ENCODE data around the gene GHRL. TPM values are rescaled to one million over a fixed set of nuclear protein-coding genes. Genes with fewer than 3 reads are reported as not detected.

Gene GHRL, protein sequence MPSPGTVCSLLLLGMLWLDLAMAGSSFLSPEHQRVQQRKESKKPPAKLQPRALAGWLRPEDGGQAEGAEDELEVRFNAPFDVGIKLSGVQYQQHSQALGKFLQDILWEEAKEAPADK
- not detected for total RNA-seq

GRCh38 chr3:10292505-10293419 lies at the start of gene GHRL:
GHRL (minus strand) TSS chr3:10292947; CDS start chr3:10290180, 2,767 bp downstream.

DNA sequence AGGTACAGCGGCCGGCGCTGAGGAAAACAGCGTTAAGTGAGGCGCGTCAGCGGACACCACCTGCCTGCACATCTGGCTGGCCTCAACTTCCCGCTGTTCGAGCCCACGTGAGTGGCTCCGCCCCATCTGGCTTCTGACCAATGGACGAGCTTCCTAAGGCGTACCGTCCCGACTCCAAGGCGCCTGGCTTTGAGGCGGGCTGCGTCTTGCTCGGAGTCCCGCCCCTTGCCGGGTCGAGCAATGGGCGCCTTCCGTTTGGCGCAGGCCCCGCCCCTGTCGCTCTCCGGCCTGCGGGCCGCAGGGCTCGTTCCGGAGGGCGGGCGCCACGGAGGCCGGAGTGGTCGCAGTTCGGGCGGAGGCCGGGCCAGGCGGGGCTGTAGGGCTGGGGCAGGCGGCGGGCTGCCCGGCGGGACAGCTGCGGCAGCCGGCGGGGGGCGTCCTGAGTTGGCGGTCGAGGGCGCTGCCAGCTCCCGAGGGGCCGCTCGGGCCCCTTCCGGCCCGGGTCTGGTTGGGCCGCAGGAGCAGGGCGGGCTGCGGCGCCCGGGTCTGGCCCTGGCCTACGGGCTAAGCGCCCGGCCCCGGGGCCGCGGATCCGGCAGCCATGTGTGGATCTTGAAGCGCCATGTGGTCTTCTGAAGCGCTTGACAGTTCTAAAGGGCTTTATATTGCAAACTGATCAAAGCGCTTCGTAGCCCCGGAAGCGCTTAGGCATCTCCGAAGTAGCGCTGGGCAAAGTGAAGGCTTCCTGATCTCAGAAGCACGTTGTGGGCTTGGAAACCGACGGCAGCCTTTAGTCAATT lies 44.4 kb downstream of the GHRL start, which contains the start of gene TATDN2:
TATDN2 (plus strand) TSS at position 276 of the 800 bp plus-strand sequence. CDS start 742 bp downstream, outside the sequence.

Other genes starting within 250 kb of the GHRL start
- gene FANCD2OS, start 184.7 kb downstream of the GHRL start, total RNA-seq, result not detected
- gene BRK1, start 177.3 kb downstream of the GHRL start, total RNA-seq, result 92.9 TPM
- gene VHL, start 151.2 kb downstream of the GHRL start, total RNA-seq, result 71.0 TPM
- 4.5 TPM for gene IRAK2, start 128.0 kb downstream of the GHRL start, total RNA-seq
- 24.5 TPM for gene TATDN2, start 44.5 kb downstream of the GHRL start, total RNA-seq
- gene SEC13, start 28.2 kb upstream of the GHRL start, total RNA-seq, result 113 TPM
- gene ATP2B2, start 212.6 kb upstream of the GHRL start, total RNA-seq, result 28.0 TPM

Measured in camera-type eye (tissue), 1 donor.